GM18858 (cell line): ENCODE measurements around the gene PRELID3B.

Experiments used
- ATAC-seq: cut with Tn5 transposase; IDR thresholded peaks from one replicate; pipeline ENCODE4 v1.9.1; 2021; ENCODE audit not compliant: unreplicated experiment

The PRELID3B gene

GRCh38 chr20:59010995-59011873 is 31.4 kb downstream of the PRELID3B start:
- no peak for ATAC-seq

DNA sequence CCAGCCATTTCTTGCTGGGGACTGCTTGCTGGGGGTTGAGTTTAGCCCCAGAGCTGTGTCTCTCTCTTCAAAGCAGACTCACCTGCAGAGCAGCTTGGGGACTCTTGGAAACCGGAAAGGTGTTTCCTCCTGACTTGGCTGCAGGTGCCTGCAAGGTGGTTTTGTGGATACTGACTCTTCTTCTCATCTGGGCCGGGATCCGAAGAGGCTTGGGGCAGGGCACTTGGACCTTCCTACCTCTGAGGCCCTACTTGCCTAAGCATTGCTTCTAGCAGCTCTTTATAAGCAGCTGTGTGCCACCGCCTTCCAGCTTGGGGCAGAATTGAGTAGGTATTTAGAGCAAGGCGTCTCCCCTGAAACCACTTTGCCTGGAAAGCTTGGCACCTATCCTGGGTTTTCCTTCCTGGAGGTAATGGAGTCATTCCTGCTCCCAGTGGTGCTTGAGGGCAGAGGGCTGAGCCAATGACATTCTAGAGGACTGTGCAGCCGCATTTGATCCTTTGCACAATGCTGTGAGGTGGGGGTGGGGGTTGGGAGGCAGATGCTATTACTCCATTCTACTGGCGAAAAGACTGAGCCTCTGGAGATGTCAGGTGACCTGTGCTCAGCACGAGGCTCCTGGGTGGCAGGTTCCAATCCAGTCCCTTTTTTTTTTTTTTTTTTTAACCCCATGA is 32.1 kb downstream of the PRELID3B start:
- no peak for ATAC-seq

DNA sequence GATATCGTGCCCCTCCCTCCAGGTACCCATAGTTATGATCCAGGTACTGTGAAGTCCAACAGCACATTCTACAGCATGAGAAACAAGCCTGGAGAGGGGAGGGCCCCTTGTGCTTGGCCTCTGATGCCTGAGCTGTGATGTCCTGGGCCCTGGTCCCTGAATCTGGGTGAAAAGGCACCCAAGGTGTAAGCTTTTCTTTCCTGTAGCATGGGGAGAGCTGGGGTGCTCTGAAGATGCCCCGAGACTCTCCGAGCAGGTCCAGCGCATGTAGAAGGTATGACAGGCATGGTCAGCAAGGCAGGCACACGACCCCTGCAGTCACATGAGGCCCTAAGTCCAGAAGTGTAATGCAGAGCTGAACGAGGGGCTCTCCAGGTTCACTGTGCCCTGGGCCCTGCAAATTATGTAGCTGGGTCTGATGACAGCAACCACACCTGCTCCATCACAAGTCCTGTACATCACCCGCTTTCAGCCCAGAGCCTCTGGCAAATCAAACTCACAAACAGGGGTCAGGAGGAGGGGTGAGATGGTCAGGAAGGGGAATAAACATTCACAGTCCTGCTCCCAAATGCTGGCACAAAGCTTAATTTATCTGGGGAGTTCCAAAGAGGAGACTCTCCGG is 33.8 kb downstream of the PRELID3B start:
- no peak for ATAC-seq

DNA sequence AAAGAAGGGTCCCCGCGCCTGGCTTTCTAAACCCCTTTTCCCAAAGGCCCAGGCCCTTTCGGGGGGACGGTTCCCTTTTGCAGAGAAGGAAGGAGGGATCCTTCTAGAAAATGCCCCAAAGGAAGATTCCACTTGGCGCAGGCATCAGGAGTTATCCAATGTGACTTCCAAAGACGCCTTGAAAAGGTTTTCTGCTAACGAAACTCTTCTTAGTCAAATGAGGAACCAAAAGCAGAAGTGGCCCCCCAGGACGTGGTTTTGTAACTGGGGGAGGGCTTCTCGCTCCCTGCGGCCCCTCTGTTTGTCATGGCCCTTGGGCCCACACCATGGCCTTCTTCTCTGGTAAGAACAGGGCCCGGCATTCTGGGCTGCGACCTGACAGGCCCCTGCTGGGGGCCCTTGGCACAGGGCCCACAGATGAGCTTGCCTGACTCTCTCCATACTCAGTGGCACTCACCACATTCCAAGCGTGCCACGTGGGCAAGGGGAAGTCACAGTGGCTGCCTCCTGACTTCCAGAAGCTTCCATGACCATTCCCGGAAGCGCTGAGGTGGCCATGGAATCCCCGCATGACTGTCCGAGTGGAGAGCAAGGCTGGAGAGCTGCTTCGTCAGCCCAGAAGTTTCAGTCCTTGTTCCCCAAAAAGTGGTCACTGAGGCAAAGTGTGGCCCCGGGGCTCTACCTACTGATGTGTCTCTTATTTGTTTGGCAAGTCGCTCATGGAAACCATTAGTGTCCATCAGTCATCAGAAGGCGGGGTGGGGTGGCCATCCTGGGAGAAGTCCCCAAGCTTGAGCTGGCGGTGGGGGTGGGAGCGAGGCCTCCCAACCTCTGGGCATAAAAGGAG is 34.7 kb downstream of the PRELID3B start:
- ATAC-seq: peak; percentile 25

GRCh38 chr20:59006864-59007664 is 35.5 kb downstream of the PRELID3B start, which contains the start of gene CTSZ:
TSS of gene CTSZ (minus strand) at chr20:59007254. CDS start at chr20:59007128, 126 bp downstream.
- no peak for ATAC-seq

- ATAC-seq: no peak
These were observed 36.3 kb downstream of the PRELID3B start for GRCh38 chr20:59006167-59006863.

DNA sequence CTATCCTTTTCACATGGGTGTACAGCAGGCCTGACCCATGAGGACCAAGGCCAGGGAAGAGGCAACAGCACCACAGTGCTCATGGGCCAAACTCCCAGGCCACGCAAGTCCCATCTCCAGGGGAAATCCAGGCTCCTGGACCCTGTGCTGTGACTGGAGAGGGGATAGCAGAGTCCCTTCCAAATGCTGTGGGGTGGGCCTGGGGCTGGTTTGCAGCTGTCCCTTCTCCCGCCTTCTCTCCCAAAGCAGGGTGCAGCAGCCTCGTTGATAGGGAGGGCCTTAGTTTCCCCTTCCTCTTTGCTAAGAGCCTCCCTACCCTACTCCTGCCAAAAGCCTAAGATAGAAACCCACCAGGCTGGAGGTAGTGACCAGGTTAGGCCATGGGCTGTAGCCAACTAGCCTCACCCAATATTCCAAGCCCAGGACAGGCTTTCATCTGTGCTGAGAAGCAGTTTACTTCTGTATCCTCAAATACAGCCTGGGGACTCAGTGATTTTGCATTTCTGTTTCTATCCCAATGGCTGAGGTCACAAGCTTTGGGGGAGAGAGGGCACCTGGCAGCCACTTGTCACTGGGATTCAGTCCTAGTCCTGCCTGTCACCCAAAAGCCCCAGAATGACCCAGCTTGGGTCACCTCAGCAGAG is 36.9 kb downstream of the PRELID3B start:
- no peak for ATAC-seq

- ATAC-seq: peak; percentile 39
These were observed 37.6 kb downstream of the PRELID3B start for GRCh38 chr20:59004763-59005522.

GRCh38 chr20:59004493-59004762 is 38.2 kb downstream of the PRELID3B start:
- ATAC-seq: no peak

- no peak for ATAC-seq
These were observed 38.6 kb downstream of the PRELID3B start for GRCh38 chr20:59003836-59004492.

DNA sequence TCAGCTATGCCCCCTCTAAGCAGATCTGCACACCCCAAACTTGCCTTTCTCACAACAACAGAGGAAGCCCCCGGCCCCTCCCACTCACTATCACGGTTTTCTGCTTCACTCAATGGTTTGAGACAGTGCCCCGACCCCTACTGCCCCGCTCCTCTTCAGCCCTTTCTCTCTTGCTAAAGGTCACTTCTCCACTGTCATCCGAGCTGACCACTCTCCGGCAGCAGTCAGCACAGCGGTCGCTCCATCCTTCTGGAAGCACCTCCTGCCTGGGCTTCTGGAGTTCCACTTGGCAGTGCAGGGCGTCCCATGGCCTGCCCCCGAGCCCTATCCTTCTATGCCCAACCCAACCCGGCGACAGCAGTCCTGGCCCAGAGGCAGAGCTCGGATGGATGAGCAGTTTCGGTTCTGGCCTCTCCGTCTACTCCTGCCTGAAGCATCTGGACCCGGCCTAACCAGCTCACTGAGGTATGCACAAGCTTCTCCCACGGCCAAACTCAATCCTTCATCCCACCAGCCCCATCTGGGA is 39.6 kb downstream of the PRELID3B start:
- ATAC-seq: no peak

DNA sequence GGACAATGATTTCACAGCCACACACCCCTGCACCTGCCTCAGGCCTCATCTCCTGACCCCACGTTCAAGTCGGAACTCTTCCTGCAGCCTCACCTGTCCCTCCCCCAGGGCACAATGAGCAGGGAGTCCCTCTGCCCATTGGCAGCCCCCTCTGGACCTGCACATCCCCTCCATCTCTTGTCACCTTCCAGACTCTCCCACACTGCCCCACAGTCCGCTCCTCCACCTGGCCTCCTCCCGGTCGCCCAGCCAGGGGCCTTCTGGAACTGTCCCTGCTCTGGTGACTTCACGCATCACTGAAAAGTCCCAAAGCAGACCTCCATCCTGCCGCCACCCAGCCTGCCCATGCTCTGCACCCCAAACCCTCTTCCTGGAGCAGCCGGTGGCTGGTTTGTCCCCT is 40.2 kb downstream of the PRELID3B start:
- no peak for ATAC-seq

GRCh38 chr20:59001449-59002171 is 41.0 kb downstream of the PRELID3B start:
- no peak for ATAC-seq

- ATAC-seq: no peak
These were observed 41.5 kb downstream of the PRELID3B start for GRCh38 chr20:59001068-59001448.

DNA sequence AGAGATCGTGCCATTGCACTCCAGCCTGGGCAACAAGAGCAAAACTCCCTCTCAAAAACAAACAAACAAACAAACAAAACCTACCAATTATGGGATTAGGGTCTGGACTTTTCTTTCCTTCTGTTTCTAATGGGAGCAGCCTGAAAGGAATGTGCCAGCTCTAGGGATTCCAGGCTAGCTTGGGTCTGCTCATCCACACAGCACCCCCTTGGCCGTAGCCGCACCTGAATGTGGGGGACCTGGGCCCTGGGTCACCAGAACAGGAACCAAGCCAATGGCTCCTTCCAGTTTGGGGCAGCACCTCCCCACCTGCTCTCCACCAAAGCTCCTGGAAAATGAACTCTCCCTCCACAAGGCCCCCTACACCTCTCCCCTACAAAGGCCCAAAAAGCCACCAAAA is 42.3 kb downstream of the PRELID3B start:
- ATAC-seq: no peak

DNA sequence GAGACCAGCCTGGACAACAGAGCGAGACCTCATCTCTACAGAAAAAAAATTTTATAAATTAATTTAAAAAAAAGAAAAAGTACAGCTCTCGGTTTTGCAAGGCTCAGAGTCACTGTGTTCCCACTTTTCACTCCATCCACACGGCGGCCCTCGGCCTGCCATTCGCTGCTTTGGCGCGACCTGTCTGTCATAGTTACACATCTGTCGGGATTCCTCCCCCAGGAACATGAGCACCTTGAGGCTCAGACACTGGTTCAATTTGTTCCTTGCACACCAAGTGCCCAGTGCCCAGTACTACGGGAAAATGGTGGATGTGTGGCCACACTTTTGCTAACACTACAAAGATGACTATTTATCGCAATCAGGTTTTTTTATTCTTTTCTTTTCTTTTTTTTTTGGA is 43.9 kb downstream of the PRELID3B start:
- no peak for ATAC-seq

GRCh38 chr20:58997141-58997770 is 45.3 kb downstream of the PRELID3B start:
- ATAC-seq: no peak
